NCI-H446 treated with DMSO at 0.1 percent for 48 hours (cell line): Measurements from ENCODE around the gene RADIL.
"Not testable (repeated sequence)": the region's sequence is repeated elsewhere in the genome, so short reads cannot be mapped to it uniquely, and the experiment has no call there.

Source experiments
- DNase-seq: peaks from one replicate; lab custom pipeline; 2025; lab: John Stamatoyannopoulos, UW

The RADIL gene

DNA sequence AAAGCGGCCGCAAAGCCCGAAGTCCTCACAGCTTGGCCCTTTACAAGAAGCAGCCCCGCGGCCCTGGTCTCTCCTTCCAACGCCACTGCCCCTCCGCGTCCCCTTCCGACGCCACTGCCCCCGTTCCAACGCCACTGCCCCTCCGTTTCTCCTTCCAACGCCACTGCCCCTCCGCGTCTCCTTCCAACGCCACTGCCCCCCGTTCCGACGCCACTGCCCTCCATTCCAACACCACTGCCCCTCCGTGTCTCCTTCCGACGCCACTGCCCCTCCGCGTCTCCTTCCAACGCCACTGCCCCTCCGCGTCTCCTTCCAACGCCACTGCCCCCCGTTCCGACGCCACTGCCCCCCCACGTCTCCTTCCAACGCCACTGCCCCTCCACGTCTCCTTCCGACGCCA is 75.0 kb downstream of the RADIL start:
- DNase-seq, result no peak

GRCh38 chr7:4808026-4808425 is 75.5 kb downstream of the RADIL start:
- DNase-seq, result no peak

DNA sequence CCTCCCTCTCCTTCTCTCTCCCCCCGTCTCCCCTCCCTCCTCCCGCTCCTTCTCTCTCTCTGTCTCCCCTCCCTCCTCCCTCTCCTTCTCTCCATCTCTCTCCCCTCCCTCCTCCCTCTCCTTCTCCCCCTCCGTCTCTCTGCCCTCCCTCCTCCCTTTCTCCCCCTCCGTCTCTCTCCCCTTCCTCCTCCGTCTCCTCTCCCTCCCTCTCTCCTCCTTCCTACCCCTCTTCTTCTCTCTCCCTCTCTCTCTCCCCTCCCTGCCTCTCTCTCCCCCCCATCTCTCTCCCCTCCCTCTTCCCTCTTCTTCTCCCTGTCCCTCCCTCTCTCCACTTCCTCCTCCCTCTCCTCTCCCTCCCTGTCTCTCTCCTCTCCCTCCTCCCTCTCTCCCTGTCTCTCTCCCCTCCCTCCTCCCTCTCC is 75.9 kb downstream of the RADIL start:
- DNase-seq, result no peak

DNA sequence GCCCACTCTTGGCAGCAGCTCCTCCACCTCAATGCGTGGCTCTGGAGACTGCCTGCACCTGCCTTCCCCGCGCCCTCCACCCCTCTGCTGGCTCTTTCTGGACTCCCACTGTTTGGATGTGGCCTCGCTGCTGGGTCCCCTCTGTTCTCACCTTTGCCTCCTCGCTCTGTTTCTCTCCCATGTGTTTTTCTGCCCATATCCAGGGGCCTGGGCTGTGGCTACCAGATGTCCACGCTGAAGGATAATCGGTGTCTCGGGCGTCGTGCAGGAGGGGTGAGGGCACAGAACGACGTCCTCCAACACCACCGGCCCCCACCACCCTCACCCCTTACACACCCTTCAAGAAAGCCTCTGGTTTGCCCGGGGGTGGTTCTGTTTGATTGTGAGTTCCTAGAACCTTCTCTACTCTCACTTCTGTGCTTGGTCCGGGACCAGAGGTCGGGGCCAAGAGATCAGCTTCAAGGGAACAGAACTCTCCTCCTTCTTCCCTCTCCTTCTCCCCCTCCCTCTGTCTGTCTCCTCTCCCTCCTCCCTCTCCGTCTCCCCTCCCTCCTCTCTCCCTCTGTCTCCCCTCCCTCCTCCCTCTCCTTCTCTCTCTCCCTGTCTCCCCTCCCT is 76.4 kb downstream of the RADIL start:
- no peak for DNase-seq

- no peak for DNase-seq
Observed at GRCh38 chr7:4805984-4806300, 77.6 kb downstream of the RADIL start.

GRCh38 chr7:4805110-4805983 is 78.2 kb downstream of the RADIL start:
- DNase-seq, result no peak

GRCh38 chr7:4803397-4804241 is 79.9 kb downstream of the RADIL start:
- no peak for DNase-seq

- not testable (repeated sequence) for DNase-seq
Observed at GRCh38 chr7:4802577-4802976, 80.9 kb downstream of the RADIL start.

DNA sequence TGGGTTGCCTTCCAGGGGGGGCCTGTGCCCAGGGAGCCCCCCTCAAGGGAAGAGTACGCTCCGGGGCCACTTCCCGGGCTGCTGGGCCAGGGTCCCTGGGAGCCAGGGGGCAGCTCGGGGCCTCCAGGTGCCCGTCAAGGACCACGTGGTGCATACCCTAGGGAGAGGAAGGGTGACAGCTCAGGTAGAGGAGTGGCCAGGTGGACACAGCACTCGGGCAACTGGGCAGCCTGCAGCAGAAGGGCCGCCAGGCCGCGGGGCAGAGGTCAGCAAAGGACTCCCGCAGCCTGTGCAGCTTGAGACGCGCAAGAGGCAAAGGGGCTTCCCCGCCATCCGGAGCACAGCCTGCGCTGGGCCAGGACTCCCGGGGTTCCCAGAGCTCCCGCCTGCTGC is 81.7 kb downstream of the RADIL start:
- no peak for DNase-seq

DNA sequence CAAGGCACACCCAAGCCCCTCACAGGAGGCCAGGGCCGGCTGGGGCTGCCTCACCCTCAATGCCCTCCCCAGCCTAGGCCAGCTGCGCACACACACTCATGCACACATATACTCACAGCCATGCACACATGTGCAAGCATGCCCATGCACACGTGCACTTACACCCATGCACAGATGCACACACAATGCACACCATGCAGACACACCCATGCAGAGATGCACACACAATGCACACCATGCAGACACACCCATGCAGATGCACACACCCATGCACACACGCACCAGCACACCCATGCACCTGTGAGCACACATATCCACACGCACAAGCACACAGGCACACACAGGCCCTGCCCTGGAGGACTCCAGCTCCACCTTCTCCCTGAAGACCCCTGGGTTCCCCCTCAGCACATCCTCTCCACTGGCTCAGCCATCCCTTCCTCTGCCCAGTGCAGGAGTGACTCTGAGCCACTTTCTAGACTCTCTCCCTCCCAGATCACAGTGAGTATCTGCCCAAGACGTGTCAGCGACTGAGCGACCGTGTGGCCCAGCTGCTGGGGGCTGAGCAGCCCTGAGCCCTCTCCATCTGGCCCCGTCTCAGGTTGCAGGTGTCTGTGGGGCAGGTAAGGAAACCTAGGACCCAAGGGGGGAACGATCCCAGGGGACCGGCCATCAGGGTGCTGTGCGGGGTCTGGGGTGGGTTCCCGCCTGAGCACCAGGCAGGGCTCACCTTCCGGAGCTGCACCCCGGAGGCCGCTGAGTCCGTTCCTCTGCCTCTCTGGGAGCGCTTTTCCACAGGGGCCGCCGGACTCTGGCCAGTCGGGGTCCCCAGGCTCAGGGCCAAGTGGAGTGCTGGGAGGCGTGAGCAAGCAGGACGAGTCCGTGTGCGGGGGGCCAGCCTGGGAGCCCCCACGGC is 82.3 kb downstream of the RADIL start:
- DNase-seq, result no peak

- no peak for DNase-seq
Observed at GRCh38 chr7:4800487-4800886, 83.0 kb downstream of the RADIL start.

DNA sequence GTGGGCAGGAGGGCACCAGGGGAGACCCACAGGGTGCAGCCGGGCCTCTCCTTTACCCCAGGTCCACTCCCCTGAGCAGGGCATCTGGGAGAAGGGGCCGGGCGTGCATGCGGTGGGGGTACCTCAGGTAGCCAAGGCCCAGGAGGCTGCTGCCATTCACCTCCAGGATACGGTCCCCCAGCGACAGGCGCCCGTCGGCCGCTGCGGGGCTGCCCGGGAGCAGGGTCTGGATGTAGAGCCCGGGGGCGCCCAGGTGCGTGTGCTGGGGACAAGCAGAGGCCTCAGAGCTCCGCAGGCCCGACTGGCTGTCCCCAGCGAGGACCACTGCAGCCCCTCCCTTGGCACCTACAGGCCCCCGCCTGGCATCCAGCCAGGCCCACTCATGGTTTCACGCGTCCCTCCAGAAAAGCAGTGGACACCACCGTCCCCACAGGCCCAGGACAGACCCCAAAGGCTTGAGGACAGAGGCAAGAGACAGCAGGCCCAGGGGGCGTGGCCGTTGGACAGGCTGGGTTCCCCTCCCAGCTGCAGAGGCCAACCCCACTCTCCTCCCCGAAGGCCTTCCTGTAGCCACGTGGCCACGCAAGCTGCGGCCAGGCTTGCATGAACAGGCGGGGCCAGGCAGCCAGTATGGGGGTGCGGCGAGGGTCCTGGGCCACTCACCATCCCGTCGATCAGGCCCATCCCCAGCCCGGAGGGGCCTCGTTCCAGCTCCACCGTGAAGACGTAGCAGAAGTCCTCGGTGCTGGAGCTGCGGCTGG is 83.8 kb downstream of the RADIL start:
- no peak for DNase-seq

GRCh38 chr7:4798706-4799235 is 84.7 kb downstream of the RADIL start:
- no peak for DNase-seq

- no peak for DNase-seq
Observed at GRCh38 chr7:4797858-4798705, 85.4 kb downstream of the RADIL start.

GRCh38 chr7:4796453-4796852 is 87.1 kb downstream of the RADIL start:
- DNase-seq, result no peak

DNA sequence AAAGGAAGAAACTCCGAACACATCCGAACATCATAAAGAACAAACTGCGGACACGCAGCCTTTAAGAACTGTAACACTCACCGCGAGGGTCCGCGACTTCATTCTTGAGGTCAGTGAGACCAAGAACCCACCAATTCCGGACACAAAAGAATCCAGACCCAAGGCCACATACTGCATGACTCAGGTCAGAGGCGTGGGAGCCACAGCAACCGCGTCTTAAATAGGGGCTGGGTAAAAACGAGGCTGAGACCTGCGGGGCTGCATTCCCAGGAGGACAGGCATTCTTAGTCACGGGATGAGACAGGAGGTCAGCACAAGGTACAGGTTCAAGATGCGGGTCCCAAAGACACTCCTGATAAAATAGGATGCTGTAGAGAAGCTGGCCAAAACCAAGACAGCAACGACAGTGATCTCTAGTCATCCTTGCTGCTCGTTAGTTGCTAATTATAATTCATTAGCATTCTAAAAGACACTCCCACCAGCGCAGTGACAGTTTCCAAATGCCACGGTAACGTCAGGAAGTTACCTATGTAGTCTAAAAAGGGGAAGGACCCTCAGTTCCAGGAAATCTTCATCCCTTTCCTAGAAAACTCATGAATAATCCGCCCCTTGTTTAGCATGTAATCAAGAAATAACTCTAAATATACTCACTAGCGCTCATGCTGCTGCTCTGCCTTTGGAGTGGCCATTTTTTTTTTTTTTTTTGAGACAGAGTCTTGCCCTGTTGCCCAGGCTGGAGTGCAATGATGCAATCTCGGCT is 88.7 kb downstream of the RADIL start:
- DNase-seq, result no peak

- DNase-seq, result not testable (repeated sequence)
Observed at GRCh38 chr7:4794171-4794570, 89.3 kb downstream of the RADIL start.

- DNase-seq, result not testable (repeated sequence)
Observed at GRCh38 chr7:4793385-4793993, 90.0 kb downstream of the RADIL start.
